Right lobe of liver (tissue), 6 donors: Measurements from ENCODE around the gene KIF3B. TPM values are rescaled to one million over a fixed set of nuclear protein-coding genes. Genes with fewer than 3 reads are reported as not detected.
"Not testable (repeated sequence)": the region's sequence is repeated elsewhere in the genome, so short reads cannot be mapped to it uniquely, and the experiment has no call there.

Experiments
- ATAC-seq, 4 donors: fragments of 200-7000 bp; cut with Tn5 transposase; one replicate each; pipeline ENCODE4 v1.9.1; 2020; ENCODE audit warnings: mild to moderate bottlenecking in 4 of 4, moderate library complexity in 4 of 4
- DNase-seq, 3 donors: peaks; one replicate each; pipeline ENCODE4 v3.0.0-alpha.2; 2020
- H3K27ac ChIP-seq, 3 donors: fragments of 200-600 bp; one replicate each; pipeline ENCODE4 v1.8.0; 2022
- H3K27me3 ChIP-seq, 2 donors: fragments of 200-600 bp; one replicate each; pipeline ENCODE4 v1.8.0; 2022
- H3K36me3 ChIP-seq, 4 donors: fragments of 200-600 bp; sonication (generic) in 1 of 4; one replicate each; pipeline versions ENCODE4 v1.5.1 to v1.8.0; 2017 to 2022; ENCODE audit warnings: control low read depth in 1 of 4
- H3K4me1 ChIP-seq, 4 donors: fragments of 200-600 bp; sonication (generic) in 1 of 4; one replicate each; pipeline versions ENCODE4 v1.5.1 to v1.8.0; 2017 to 2022; ENCODE audit warnings: control low read depth in 1 of 4
- H3K4me3 ChIP-seq, 3 donors: fragments of 200-600 bp; one replicate each; pipeline ENCODE4 v1.8.0; 2022
- H3K9me3 ChIP-seq, 4 donors: fragments of 200-600 bp; sonication (generic) in 1 of 4; one replicate each; pipeline versions ENCODE4 v1.5.1 to v1.8.0; 2017 to 2022; ENCODE audit warnings: control low read depth in 1 of 4
- POLR2A ChIP-seq: fragments of 450-650 bp; IDR thresholded peaks from one replicate; pipeline ENCODE4 v1.6.1; 2017; ENCODE audit warnings: antibody characterized with exemption, mild to moderate bottlenecking
- WGBS: methylation state at CpG from one replicate; pipeline ENCODE4 v1.1.6; 2018; ENCODE audit warnings: low coverage, low lambda C conversion rate; ENCODE audit not compliant: insufficient coverage; ENCODE audit errors: missing lambda C conversion rate; 5-methylcytosine and 5-hydroxymethylcytosine counted together
- intact Hi-C, 2 donors: fragments of 100-400 bp; cut with DNase I; formaldehyde crosslinking; loops; one replicate each; pipeline versions ENCODE4 v1.11.2 to v1.14.1; 2022
- microRNA counts: library from miRNA; unstranded; fragments of <30 nt; microRNA quantifications from one replicate; lab custom pipeline; 2016
- total RNA-seq, 6 experiments: library from RNA; depleted of rRNA in 2 of 6; stranded (reverse); fragments of >200 nt in 2 of 6; fragmentation: NEBNext Ultra II Directional in 3 of 6; extraction: Animal tissue kit (Norgen Biotek cat#: 25700) in 3 of 6; gene quantifications; one replicate each; pipeline versions ENCODE4 v1.1.0 to v1.2.4, GENCODE V29; 2016 to 2023
- TF ChIP-seq, protein P1 (sequence below), 4 donors: fragments of 200-600 bp in 3 of 4; fragments of 450-650 bp in 1 of 4; IDR thresholded peaks; one replicate each; pipeline versions ENCODE4 v1.5.1 to v1.8.0; 2016 to 2022; ENCODE audit warnings: antibody characterized with exemption in 4 of 4, mild to moderate bottlenecking in 2 of 4
- donor health status: DM: no; HTN: yes; CAD: no.
- donor health status: DM: no; HTN: no; CAD: no.
- donor health status: DM: no; HTN: no; CAD: no.
- donor health status: DM: no; HTN: yes; CAD: no.
- donor health status: DM: no; HTN: yes; CAD: no.

The KIF3B gene
- total RNA-seq, 6 experiments from 2014 or later, result 16.4 to 23.6 (median 20.7) TPM

DNA sequence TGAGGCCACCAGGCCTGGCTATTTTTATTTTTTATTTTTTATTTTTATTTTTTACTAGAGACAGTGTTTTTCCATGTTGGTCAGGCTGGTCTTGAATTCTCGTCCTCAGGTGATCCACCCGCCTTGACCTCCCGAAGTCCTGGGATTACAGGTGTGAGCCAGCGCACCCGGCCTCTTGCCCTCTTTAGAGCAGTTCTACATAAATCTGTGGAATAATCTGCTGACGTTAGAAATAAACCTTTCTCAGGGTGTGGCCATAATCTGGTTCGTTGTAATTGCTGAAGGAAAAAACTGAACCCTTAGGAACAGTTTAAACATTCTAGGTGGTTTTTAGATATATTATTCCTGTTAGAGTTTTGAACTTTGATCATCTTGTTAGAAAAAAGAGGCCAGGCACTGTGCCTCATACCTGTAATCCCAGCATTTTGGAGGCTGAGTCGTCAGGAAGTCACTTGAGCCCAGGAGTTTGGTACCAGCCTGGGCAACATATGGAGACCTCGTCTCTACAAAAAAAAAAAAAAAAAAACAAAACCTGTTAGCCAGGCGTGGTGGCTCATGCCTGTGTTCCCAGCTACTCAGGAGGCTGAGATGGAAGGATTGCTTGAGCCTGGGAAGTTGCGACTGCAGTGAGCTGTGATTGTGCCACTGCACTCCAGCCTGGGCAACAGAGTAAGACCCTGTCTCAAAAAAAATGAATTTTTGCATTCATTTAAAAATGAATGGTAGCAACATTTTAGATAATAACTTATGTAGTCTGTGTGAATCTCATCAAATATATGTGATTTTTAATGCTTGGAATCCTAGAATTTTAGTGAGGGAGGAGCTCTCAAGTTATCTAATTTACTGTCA is 104.9 kb downstream of the KIF3B start:
- Histone ChIP-seq H3K4me1 (peaks cover 0 to 21% (median 2%) of the 10 kb centered on the region in 4 donors), H3K4me3 (no peak overlapping the region), H3K9me3 (no peaks in the 10 kb centered on the region), H3K27me3 (no peaks in the 10 kb centered on the region), H3K27ac (no peak overlapping the region), H3K36me3 (peaks cover 0 to 3% (median 0%) of the 10 kb centered on the region in 4 donors)
- no peak for ATAC-seq
- TF ChIP-seq POLR2A, result no peak
- TF ChIP-seq, protein P1, sequence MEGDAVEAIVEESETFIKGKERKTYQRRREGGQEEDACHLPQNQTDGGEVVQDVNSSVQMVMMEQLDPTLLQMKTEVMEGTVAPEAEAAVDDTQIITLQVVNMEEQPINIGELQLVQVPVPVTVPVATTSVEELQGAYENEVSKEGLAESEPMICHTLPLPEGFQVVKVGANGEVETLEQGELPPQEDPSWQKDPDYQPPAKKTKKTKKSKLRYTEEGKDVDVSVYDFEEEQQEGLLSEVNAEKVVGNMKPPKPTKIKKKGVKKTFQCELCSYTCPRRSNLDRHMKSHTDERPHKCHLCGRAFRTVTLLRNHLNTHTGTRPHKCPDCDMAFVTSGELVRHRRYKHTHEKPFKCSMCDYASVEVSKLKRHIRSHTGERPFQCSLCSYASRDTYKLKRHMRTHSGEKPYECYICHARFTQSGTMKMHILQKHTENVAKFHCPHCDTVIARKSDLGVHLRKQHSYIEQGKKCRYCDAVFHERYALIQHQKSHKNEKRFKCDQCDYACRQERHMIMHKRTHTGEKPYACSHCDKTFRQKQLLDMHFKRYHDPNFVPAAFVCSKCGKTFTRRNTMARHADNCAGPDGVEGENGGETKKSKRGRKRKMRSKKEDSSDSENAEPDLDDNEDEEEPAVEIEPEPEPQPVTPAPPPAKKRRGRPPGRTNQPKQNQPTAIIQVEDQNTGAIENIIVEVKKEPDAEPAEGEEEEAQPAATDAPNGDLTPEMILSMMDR (IDR thresholded peaks at IDR 0.05), result no peak
- intact Hi-C loops, result no loop called here
- DNase-seq, result no peak
- 83% methylated on average over 11 of the region's 11 CpGs for WGBS

DNA sequence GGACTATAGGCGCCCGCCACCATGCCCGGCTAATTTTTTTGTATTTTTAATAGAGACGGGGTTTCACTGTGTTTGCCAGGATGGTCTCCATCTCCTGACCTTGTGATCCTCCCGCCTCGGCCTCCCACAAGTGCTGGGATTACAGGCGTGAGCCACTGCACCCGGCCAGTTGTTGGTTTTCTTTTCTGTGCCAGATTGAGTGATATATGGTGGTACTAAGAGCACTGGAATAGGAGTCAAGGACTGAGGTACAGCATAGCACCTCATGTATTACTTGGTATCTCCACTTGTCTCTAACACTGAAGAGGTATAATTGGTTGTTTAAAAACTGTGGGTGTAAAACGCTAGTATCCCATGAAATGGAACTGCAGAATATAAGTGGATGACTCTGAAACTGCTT is 106.0 kb downstream of the KIF3B start:
- DNase-seq, H3K27ac ChIP-seq, intact Hi-C loops, H3K4me3 ChIP-seq, H3K9me3 ChIP-seq, ATAC-seq, H3K36me3 ChIP-seq, H3K27me3 ChIP-seq: not testable (repeated sequence)
- 96% methylated on average over 8 of the region's 9 CpGs for WGBS
- H3K4me1 ChIP-seq, result peaks cover 0 to 21% (median 2%) of the 10 kb centered on the region in 4 donors

MicroRNAs within 50 kb of the gene (microRNA counts, 767-probe panel; counts per million panel counts)
- 237 counts per million for microRNA hsa-miR-1825 (lab: Ali Mortazavi, UCI)

Other genes starting within 250 kb of the KIF3B start
- gene HCK, start 225.4 kb upstream of the KIF3B start, total RNA-seq, result 10 to 100 TPM in 1 of 6 experiments, 1 to 10 TPM in 5; 2.9 to 17.1 (median 5.6) TPM
- 10 to 100 TPM; 26.9 to 33.9 (median 30.5) TPM for gene TM9SF4, start 167.9 kb upstream of the KIF3B start, total RNA-seq
- gene PLAGL2, start 69.9 kb upstream of the KIF3B start, total RNA-seq, result 1 to 10 TPM; 1.5 to 3.1 (median 2.4) TPM
- gene POFUT1, start 69.8 kb upstream of the KIF3B start, total RNA-seq, result 10 to 100 TPM; 24.2 to 40.2 (median 28.7) TPM
- gene ASXL1, start 80.7 kb downstream of the KIF3B start, total RNA-seq, result 10 to 100 TPM; 18.9 to 41.8 (median 26.0) TPM